OCI-LY1 (cell line): ENCODE measurements around the gene RNF150.

Source experiments
- H2AFZ ChIP-seq: fragments of 200-600 bp; sonication (generic), shearing (Covaris generic); 2 replicates; pipeline ENCODE4 v1.6.0; 2014; ENCODE audit warnings: antibody characterized with exemption, mild to moderate bottlenecking, low read length
- H3F3A ChIP-seq: fragments of 200-600 bp; sonication (generic), shearing (Covaris generic); 2 replicates; pipeline ENCODE4 v1.6.0; 2014; ENCODE audit warnings: mild to moderate bottlenecking, antibody characterized with exemption, low read length, moderate library complexity; ENCODE audit not compliant: insufficient read depth
- H3K27ac ChIP-seq: fragments of 200-600 bp; sonication (generic); 2 replicates; pipeline ENCODE4 v1.5.1; 2014; ENCODE audit warnings: low read length, mixed run types, mild to moderate bottlenecking, low read depth; ENCODE audit not compliant: poor library complexity, severe bottlenecking
- H3K27me3 ChIP-seq: fragments of 200-600 bp; sonication (generic); 2 replicates; pipeline ENCODE4 v1.6.0; 2014; ENCODE audit warnings: antibody characterized with exemption, mild to moderate bottlenecking, low read length, moderate library complexity; ENCODE audit not compliant: insufficient read depth
- H3K36me3 ChIP-seq: fragments of 200-600 bp; sonication (generic); 2 replicates; pipeline ENCODE4 v1.6.1; 2014; ENCODE audit warnings: mild to moderate bottlenecking, antibody characterized with exemption, low read length, moderate library complexity, mixed read lengths; ENCODE audit not compliant: insufficient read depth
- H3K4me1 ChIP-seq: fragments of 200-600 bp; sonication (generic); 2 replicates; pipeline ENCODE4 v1.5.1; 2014; ENCODE audit warnings: mild to moderate bottlenecking, low read length, moderate library complexity; ENCODE audit not compliant: insufficient read depth, severe bottlenecking
- H3K4me2 ChIP-seq: fragments of 200-600 bp; sonication (generic), shearing (Covaris generic); 2 replicates; pipeline ENCODE4 v1.6.1; 2014; ENCODE audit warnings: low read length
- H3K4me3 ChIP-seq: fragments of 200-600 bp; sonication (generic); 2 replicates; pipeline ENCODE4 v1.5.1; 2014; ENCODE audit warnings: low read length, low read depth, mild to moderate bottlenecking, mixed read lengths; ENCODE audit not compliant: poor library complexity, severe bottlenecking
- H3K79me2 ChIP-seq: fragments of 200-600 bp; shearing (Covaris generic); 2 replicates; pipeline ENCODE4 v1.6.1; 2016; ENCODE audit warnings: mixed run types, low read length, mixed read lengths; ENCODE audit not compliant: insufficient read depth
- H3K9ac ChIP-seq: fragments of 200-600 bp; sonication (generic), shearing (Covaris generic); 2 replicates; pipeline ENCODE4 v1.6.1; 2014; ENCODE audit warnings: mild to moderate bottlenecking, low read length, mixed read lengths
- H3K9me2 ChIP-seq: fragments of 200-600 bp; sonication (generic), shearing (Covaris generic); 2 replicates; pipeline ENCODE4 v1.6.1; 2014; ENCODE audit warnings: low read depth, mild to moderate bottlenecking, low read length, mixed read lengths
- H3K9me3 ChIP-seq: fragments of 200-600 bp; shearing (Covaris generic); 2 replicates; pipeline ENCODE4 v1.6.1; 2014; ENCODE audit warnings: low read length, mixed read lengths
- H4K20me1 ChIP-seq: fragments of 200-600 bp; sonication (generic), shearing (Covaris generic); 2 replicates; pipeline ENCODE4 v1.6.0; 2016; ENCODE audit warnings: mild to moderate bottlenecking, low read length; ENCODE audit not compliant: insufficient read depth
- CTCF ChIP-seq: fragments of 200-600 bp; sonication (generic), shearing (Covaris generic); IDR thresholded peaks from 2 replicates; pipeline ENCODE4 v1.5.1; 2017; ENCODE audit warnings: mild to moderate bottlenecking, antibody characterized with exemption, low read length, moderate library complexity, mixed read lengths
- EZH2 ChIP-seq: fragments of 200-600 bp; sonication (generic), shearing (Covaris generic); IDR thresholded peaks from 2 replicates; pipeline ENCODE4 v1.8.0; 2017; ENCODE audit warnings: borderline replicate concordance, mixed run types, mild to moderate bottlenecking, antibody characterized with exemption, low read length, moderate library complexity, mixed read lengths

The RNF150 gene

GRCh38 chr4:141133999-141134995 is 1.0 kb upstream of the RNF150 start:
- Histone ChIP-seq H3K27ac (no peak overlapping the region), H3K9me3 (no peaks in the 10 kb centered on the region), H2AFZ (no peak overlapping the region), H3K4me2 (no peak overlapping the region; the same call in 1 of the 2 replicates), H3K9me2 (no peaks in the 10 kb centered on the region), H4K20me1 (no peaks in the 10 kb centered on the region), H3K4me1 (peaks cover 3% of the 10 kb centered on the region), H3K4me3 (no peak overlapping the region), H3K79me2 (no peaks in the 10 kb centered on the region), H3K27me3 (0 out of 2 replicates have a peak, but pooled peaks cover 4% of the 10 kb centered on the region), H3K9ac (no peak overlapping the region), H3F3A (no peaks in the 10 kb centered on the region), H3K36me3 (no peaks in the 10 kb centered on the region)
- TF ChIP-seq CTCF: no peak
- TF ChIP-seq EZH2: no peak

GRCh38 chr4:141132709-141133145 is 542 bp downstream of the RNF150 start:
- no peak overlapping the region for H3K27ac ChIP-seq
- H3K9me2 ChIP-seq: no peaks in the 10 kb centered on the region
- no peak overlapping the region for H3K9ac ChIP-seq
- H2AFZ ChIP-seq: no peak overlapping the region
- H3K4me2 ChIP-seq: no peak overlapping the region
- H3K4me3 ChIP-seq: no peak overlapping the region
- TF ChIP-seq EZH2 (no peak), CTCF (no peak)
- H3K4me1 ChIP-seq: peaks cover 3% of the 10 kb centered on the region
- H3F3A ChIP-seq: no peaks in the 10 kb centered on the region
- no peaks in the 10 kb centered on the region for H3K79me2 ChIP-seq
- H3K27me3 ChIP-seq: 0 out of 2 replicates have a peak, but pooled peaks cover 4% of the 10 kb centered on the region
- no peaks in the 10 kb centered on the region for H3K9me3 ChIP-seq
- H4K20me1 ChIP-seq: no peaks in the 10 kb centered on the region
- no peaks in the 10 kb centered on the region for H3K36me3 ChIP-seq

GRCh38 chr4:141132072-141132708 is 1.1 kb downstream of the RNF150 start:
- H2AFZ ChIP-seq: no peak overlapping the region
- no peak overlapping the region for H3K4me3 ChIP-seq
- no peaks in the 10 kb centered on the region for H3K79me2 ChIP-seq
- no peaks in the 10 kb centered on the region for H3F3A ChIP-seq
- no peaks in the 10 kb centered on the region for H3K9me2 ChIP-seq
- no peak overlapping the region for H3K27ac ChIP-seq
- no peaks in the 10 kb centered on the region for H3K9me3 ChIP-seq
- no peaks in the 10 kb centered on the region for H4K20me1 ChIP-seq
- no peaks in the 10 kb centered on the region for H3K36me3 ChIP-seq
- H3K9ac ChIP-seq: no peak overlapping the region
- no peak for TF ChIP-seq EZH2
- no peak for TF ChIP-seq CTCF
- no peak overlapping the region for H3K4me2 ChIP-seq
- H3K4me1 ChIP-seq: peaks cover 3% of the 10 kb centered on the region
- 0 out of 2 replicates have a peak, but pooled peaks cover 4% of the 10 kb centered on the region for H3K27me3 ChIP-seq
